Right lobe of liver (tissue), 4 donors: ENCODE data around the gene RXFP1.

Experiments
- CTCF ChIP-seq, 4 donors: fragments of 200-600 bp in 3 of 4; fragments of 450-650 bp in 1 of 4; IDR thresholded peaks; one replicate each; pipeline versions ENCODE4 v1.5.1 to v1.8.0; 2016 to 2022; ENCODE audit warnings: antibody characterized with exemption in 4 of 4, mild to moderate bottlenecking in 2 of 4
- POLR2A ChIP-seq: fragments of 450-650 bp; IDR thresholded peaks from one replicate; pipeline ENCODE4 v1.6.1; 2017; ENCODE audit warnings: antibody characterized with exemption, mild to moderate bottlenecking
- donor health status: DM: no; HTN: no; CAD: no.
- donor health status: DM: no; HTN: no; CAD: no.
- donor health status: DM: no; HTN: yes; CAD: no.

GRCh38 chr4:158664806-158665205 lies 143.1 kb downstream of the RXFP1 start:
- no peak for TF ChIP-seq CTCF (IDR thresholded peaks at IDR 0.05)
- TF ChIP-seq POLR2A = no peak
